ENCODE measurements around the gene OTOS. TPM values are rescaled to one million over a fixed set of nuclear protein-coding genes. Genes with fewer than 3 reads are reported as not detected.

Gene OTOS
- total RNA-seq, 2 experiments from 2014 or later: not detected

DNA sequence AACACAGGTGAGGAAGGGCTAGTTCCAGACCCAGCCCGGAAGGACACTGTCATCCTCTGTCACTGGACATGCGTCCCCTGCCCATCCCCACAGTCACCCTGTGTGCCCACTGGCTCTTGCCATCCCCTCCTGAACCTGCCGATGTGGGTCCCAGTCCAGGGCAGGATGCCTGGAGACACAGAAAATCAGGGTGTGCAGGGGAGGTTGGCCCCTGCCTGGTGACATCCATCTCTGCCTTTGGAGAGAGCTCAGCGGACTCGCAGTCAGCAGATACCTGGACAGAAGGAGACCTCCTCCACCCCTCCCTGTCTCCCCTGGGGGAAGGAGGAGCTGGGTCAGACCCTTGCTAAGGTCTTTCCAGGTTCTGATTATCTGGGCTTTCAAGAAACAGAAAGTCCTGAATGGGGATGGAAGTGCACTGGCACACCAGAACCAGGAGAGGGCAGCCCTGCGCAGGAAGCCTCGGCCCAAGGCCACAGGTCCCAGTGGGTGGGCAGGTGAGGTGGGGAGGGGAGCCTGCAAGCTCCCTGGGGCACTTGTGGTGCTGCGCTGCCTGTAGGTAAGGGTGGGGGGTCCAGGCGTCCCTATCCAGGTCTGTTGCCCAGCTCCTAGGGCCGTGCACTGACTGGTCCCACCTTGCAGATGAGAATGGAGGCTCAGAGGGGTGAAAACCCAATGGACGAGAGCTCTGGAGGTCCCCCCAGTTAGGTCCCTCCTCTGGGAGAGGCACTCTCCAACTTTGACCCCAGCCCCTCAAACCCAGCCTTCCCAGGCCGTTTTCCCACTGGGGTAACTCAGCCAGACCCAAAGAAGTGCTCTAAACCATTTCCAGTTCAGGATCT is 9.7 kb upstream of the OTOS start:
- Mint-ChIP-seq H3K36me3 (ENCODE audit: low read depth) (no peaks in the 10 kb centered on the region), H3K4me1 (ENCODE audit: low read depth) (no peaks in the 10 kb centered on the region), H3K27ac (no peak overlapping the region), H3K9me3 (no peaks in the 10 kb centered on the region), H3K27me3 (peaks cover 22% of the 10 kb centered on the region), H3K4me3 (no peak overlapping the region)
- H3K27me3 ChIP-seq (ENCODE audit: control insufficient read depth in 1 of 2, insufficient read depth in 2 of 2, low read length in 2 of 2): peaks cover 4 to 11% of the 10 kb centered on the region in 2 experiments
- no peaks in the 10 kb centered on the region for H3K4me1 ChIP-seq (ENCODE audit: insufficient read depth, low read length)
- TF ChIP-seq, protein P1, sequence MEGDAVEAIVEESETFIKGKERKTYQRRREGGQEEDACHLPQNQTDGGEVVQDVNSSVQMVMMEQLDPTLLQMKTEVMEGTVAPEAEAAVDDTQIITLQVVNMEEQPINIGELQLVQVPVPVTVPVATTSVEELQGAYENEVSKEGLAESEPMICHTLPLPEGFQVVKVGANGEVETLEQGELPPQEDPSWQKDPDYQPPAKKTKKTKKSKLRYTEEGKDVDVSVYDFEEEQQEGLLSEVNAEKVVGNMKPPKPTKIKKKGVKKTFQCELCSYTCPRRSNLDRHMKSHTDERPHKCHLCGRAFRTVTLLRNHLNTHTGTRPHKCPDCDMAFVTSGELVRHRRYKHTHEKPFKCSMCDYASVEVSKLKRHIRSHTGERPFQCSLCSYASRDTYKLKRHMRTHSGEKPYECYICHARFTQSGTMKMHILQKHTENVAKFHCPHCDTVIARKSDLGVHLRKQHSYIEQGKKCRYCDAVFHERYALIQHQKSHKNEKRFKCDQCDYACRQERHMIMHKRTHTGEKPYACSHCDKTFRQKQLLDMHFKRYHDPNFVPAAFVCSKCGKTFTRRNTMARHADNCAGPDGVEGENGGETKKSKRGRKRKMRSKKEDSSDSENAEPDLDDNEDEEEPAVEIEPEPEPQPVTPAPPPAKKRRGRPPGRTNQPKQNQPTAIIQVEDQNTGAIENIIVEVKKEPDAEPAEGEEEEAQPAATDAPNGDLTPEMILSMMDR (IDR thresholded peaks at IDR 0.05): peak; percentile 43
- H3K4me3 ChIP-seq (ENCODE audit: low read length): no peak overlapping the region
- intact Hi-C loops (cut with DNase I, micrococcal nuclease): loop anchor here (1.0 to 10.0 kb wide), 3 partner anchors 215 to 1785 kb away; no protein-coding TSS in a partner anchor
- ATAC-seq (ENCODE audit: poor library complexity): peak; percentile 51
- ChIA-PET CTCF (no interaction called here), POLR2A (no interaction called here)
- peaks cover 7 to 9% of the 10 kb centered on the region in 2 experiments for H3K9me3 ChIP-seq (ENCODE audit: control insufficient read depth in 1 of 2, insufficient read depth in 1 of 2, low read length in 2 of 2)
- H3K36me3 ChIP-seq (ENCODE audit: insufficient read depth, low read length): no peaks in the 10 kb centered on the region
- H3K27ac ChIP-seq (ENCODE audit: low read depth in 1 of 2, low read length in 2 of 2): no peak overlapping the region
- peak in 7 of 14 experiments; percentile 10 to 51 (median 20) for DNase-seq

DNA sequence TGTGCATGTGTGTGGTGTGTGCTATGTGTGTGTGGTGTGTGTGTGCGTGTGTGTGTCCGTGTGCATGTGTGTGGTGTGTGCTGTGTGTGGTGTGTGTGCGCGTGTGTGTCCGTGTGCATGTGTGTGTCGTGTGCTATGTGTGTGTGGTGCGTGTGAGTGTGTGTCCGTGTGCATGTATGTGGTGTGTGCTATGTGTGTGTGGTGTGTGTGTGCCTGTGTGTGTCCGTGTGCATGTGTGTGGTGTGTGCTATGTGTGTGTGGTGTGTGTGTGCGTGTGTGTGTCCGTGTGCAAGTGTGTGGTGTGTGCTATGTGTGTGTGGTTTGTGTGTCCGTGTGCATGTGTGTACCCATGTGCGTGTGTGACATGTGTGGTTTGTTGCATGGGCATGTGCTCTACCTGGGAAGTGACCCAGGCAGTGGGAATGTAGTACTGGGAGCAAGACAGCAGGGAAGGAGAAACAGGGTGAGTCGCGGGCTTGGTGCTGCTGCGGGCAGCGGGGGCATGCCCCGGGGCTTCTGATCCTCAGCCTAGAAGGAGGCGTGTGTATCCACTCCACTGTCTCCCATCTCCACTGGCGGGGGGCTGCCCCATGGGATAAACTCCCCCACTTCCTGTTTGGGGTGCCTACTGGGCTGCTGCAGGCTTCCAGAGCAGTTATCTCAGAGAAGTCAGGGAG is 7.6 kb upstream of the OTOS start:
- CTCF ChIA-PET: no interaction called here
- H3K27ac Mint-ChIP-seq: no peak overlapping the region

DNA sequence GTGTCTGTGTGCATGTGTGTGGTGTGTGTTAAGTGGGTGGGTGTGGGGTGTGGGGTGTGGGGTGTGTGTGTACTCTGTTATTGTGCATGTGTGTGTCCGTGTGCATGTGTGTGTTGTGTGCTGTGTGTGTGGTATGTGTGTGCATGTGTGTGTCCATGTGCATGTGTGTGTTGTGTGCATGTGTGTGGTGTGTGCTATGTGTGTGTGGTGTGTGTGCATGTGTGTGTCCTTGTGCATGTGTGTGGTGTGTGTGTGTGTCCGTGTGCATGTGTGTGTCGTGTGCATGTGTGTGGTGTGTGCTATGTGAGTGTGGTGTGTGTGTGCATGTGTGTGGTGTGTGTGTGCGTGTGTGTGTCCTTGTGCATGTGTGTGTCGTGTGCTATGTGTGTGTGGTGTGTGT is 6.9 kb upstream of the OTOS start:
- H3K27me3 Mint-ChIP-seq: peaks cover 17% of the 10 kb centered on the region
- Histone ChIP-seq H3K4me3 (ENCODE audit: low read length) (no peak overlapping the region), H3K27ac (ENCODE audit: low read depth in 1 of 2, low read length in 2 of 2) (no peak overlapping the region), H3K27me3 (ENCODE audit: control insufficient read depth in 1 of 2, insufficient read depth in 2 of 2, low read length in 2 of 2) (peaks cover 6 to 18% of the 10 kb centered on the region in 2 experiments), H3K9me3 (ENCODE audit: control insufficient read depth in 1 of 2, insufficient read depth in 1 of 2, low read length in 2 of 2) (peaks cover 0 to 4% of the 10 kb centered on the region in 2 experiments), H3K36me3 (ENCODE audit: insufficient read depth, low read length) (no peaks in the 10 kb centered on the region), H3K4me1 (ENCODE audit: insufficient read depth, low read length) (peaks cover 8% of the 10 kb centered on the region)
- H3K4me3 Mint-ChIP-seq: no peak overlapping the region
- H3K36me3 Mint-ChIP-seq (ENCODE audit: low read depth): no peaks in the 10 kb centered on the region
- TF ChIP-seq, protein P1 (IDR thresholded peaks at IDR 0.05): no peak
- intact Hi-C loops (cut with DNase I, micrococcal nuclease): loop anchor here (10.0 kb wide), 2 partner anchors 213 to 1783 kb away; no protein-coding TSS in a partner anchor
- H3K9me3 Mint-ChIP-seq: no peaks in the 10 kb centered on the region
- H3K4me1 Mint-ChIP-seq (ENCODE audit: low read depth): no peaks in the 10 kb centered on the region
- no peak for DNase-seq
- H3K27ac Mint-ChIP-seq: no peak overlapping the region
- no peak for ATAC-seq (ENCODE audit: poor library complexity)
- ChIA-PET CTCF (no interaction called here), POLR2A (no interaction called here)

More for the DNA sequence above, 7.6 kb upstream of the OTOS start:
- TF ChIP-seq, protein P1 (IDR thresholded peaks at IDR 0.05): no peak
- H3K36me3 ChIP-seq (ENCODE audit: insufficient read depth, low read length): no peaks in the 10 kb centered on the region
- Mint-ChIP-seq H3K4me1 (ENCODE audit: low read depth) (no peaks in the 10 kb centered on the region), H3K36me3 (ENCODE audit: low read depth) (no peaks in the 10 kb centered on the region), H3K9me3 (no peaks in the 10 kb centered on the region), H3K4me3 (no peak overlapping the region), H3K27me3 (peaks cover 23% of the 10 kb centered on the region)
- ATAC-seq (ENCODE audit: poor library complexity): no peak
- no peak for DNase-seq
- POLR2A ChIA-PET: no interaction called here
- H3K4me3 ChIP-seq (ENCODE audit: low read length): no peak overlapping the region
- peaks cover 4 to 5% of the 10 kb centered on the region in 2 experiments for H3K9me3 ChIP-seq (ENCODE audit: control insufficient read depth in 1 of 2, insufficient read depth in 1 of 2, low read length in 2 of 2)
- intact Hi-C loops (cut with DNase I, micrococcal nuclease): loop anchor here (10.0 kb wide), 2 partner anchors 213 to 1783 kb away; no protein-coding TSS in a partner anchor
- peaks cover 4 to 18% of the 10 kb centered on the region in 2 experiments for H3K27me3 ChIP-seq (ENCODE audit: control insufficient read depth in 1 of 2, insufficient read depth in 2 of 2, low read length in 2 of 2)
- peaks cover 8% of the 10 kb centered on the region for H3K4me1 ChIP-seq (ENCODE audit: insufficient read depth, low read length)
- H3K27ac ChIP-seq (ENCODE audit: low read depth in 1 of 2, low read length in 2 of 2): no peak overlapping the region
